Measurements from ENCODE around the gene ZNF830. TPM values are rescaled to one million over a fixed set of nuclear protein-coding genes. Genes with fewer than 3 reads are reported as not detected.

The ZNF830 gene
- total RNA-seq, 1 experiment from 2014 or later = 19.2 TPM

GRCh38 chr17:34917381-34917780, 44.0 kb upstream of the ZNF830 start:
- Mint-ChIP-seq H3K4me1 (peaks cover 6 to 8% of the 10 kb centered on the region in 2 experiments), H3K36me3 (ENCODE audit: insufficient read depth in 1 of 3, low read depth in 3 of 3) (no peaks in the 10 kb centered on the region), H3K9me3 (no peaks in the 10 kb centered on the region), H3K4me3 (no peak overlapping the region), H3K27me3 (ENCODE audit: low read depth) (peaks cover 8% of the 10 kb centered on the region), H3K27ac (no peak overlapping the region)
- Histone ChIP-seq H3K23me2 (ENCODE audit: insufficient read length, low read depth, low read length, poor library complexity, severe bottlenecking) (no peaks in the 10 kb centered on the region), H3K18ac (ENCODE audit: insufficient read length, low read depth, low read length) (no peak overlapping the region), H4K5ac (ENCODE audit: insufficient read length, low read depth, low read length) (no peak overlapping the region), H3T11ph (ENCODE audit: low read length) (no peak overlapping the region), H3K27ac (ENCODE audit: insufficient read length, low read depth, low read length) (no peak overlapping the region), H3K79me1 (ENCODE audit: insufficient read depth, low read depth, low read length, poor library complexity, severe bottlenecking) (no peaks in the 10 kb centered on the region), H3K4me2 (ENCODE audit: insufficient read depth, insufficient read length, low read length) (no peak overlapping the region), H3K79me2 (ENCODE audit: insufficient read depth, low read length) (no peaks in the 10 kb centered on the region), H2BK120ac (ENCODE audit: low read depth, low read length, poor library complexity, severe bottlenecking) (no peak overlapping the region), H3K23ac (ENCODE audit: insufficient read length, low read depth, low read length) (no peak overlapping the region), H2BK12ac (ENCODE audit: insufficient read length, low read depth, low read length) (no peak overlapping the region), H2AFZ (ENCODE audit: low read length) (no peak overlapping the region), H4K20me1 (ENCODE audit: control insufficient read depth, insufficient read depth, insufficient read length) (no peaks in the 10 kb centered on the region), H3K14ac (ENCODE audit: insufficient read depth, low read length) (no peak overlapping the region), H3K4ac (ENCODE audit: low read depth, low read length) (no peak overlapping the region), H2AK5ac (ENCODE audit: insufficient read length, low read length) (no peak overlapping the region), H2BK20ac (ENCODE audit: low read depth, low read length, poor library complexity, severe bottlenecking) (no peak overlapping the region), H3K4me1 (ENCODE audit: insufficient read depth, low read length) (peaks cover 3% of the 10 kb centered on the region; the same call in 1 of the 2 replicates), H3K27me3 (ENCODE audit: insufficient read depth, low read length) (no peaks in the 10 kb centered on the region), H3K9ac (ENCODE audit: extremely low read depth, insufficient read length, low read length) (no peak overlapping the region), H3K56ac (ENCODE audit: insufficient read length, low read depth, low read length) (no peak overlapping the region), H4K91ac (ENCODE audit: insufficient read length, low read depth, low read length) (no peak overlapping the region), H3K9me3 (ENCODE audit: control insufficient read depth, low read depth, low read length) (no peaks in the 10 kb centered on the region), H2BK15ac (ENCODE audit: low read depth, low read length) (no peak overlapping the region), H2BK5ac (ENCODE audit: insufficient read length, low read length) (no peak overlapping the region), H4K8ac (replicated peaks; ENCODE audit: insufficient read length, low read depth, low read length) (no peak overlapping the region)
- no peak for TF ChIP-seq CTCF (conservative IDR thresholded peaks at IDR 0.05)
- no peak for DNase-seq
- no CpG with 5 or more reads among the region's 1 CpG for WGBS (ENCODE audit: extremely low coverage, insufficient read length, low lambda C conversion rate)
